GM19099 (cell line): ENCODE results near the gene NSUN2.

Source experiments
- POLR2A ChIP-seq: IDR thresholded peaks from 3 replicates; pipeline ENCODE4 v1.6.1; 2011; ENCODE audit warnings: low read depth; ENCODE audit not compliant: insufficient read length; ENCODE audit errors: extremely low read depth

The NSUN2 gene

DNA sequence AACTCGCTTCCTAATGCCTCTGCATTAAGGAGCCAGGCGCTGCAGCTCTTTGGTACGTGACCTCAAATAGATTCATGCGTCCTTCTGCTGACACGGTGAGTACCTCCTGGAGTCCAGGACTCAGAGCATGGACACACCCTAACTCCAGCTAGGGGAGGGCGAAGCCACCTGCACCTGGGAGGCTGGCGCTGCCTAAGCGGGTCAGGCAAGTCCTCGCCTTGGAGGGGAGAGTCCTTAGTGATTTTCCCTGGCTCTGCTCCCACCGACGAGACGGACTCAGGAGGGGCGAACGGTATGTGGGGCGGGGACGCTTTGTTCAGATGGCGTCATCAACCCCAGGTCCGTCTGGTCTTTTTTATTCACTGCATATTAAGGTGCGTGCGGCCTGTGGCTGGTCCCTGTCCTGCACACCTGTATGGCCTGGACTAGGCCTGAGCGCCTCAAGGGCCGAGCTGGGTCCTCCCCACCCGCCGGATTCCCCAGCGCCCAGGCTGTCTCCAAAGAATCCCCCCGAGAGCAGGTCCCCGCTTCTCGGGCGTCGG lies 50.3 kb downstream of the NSUN2 start:
- TF ChIP-seq POLR2A, result no peak

DNA sequence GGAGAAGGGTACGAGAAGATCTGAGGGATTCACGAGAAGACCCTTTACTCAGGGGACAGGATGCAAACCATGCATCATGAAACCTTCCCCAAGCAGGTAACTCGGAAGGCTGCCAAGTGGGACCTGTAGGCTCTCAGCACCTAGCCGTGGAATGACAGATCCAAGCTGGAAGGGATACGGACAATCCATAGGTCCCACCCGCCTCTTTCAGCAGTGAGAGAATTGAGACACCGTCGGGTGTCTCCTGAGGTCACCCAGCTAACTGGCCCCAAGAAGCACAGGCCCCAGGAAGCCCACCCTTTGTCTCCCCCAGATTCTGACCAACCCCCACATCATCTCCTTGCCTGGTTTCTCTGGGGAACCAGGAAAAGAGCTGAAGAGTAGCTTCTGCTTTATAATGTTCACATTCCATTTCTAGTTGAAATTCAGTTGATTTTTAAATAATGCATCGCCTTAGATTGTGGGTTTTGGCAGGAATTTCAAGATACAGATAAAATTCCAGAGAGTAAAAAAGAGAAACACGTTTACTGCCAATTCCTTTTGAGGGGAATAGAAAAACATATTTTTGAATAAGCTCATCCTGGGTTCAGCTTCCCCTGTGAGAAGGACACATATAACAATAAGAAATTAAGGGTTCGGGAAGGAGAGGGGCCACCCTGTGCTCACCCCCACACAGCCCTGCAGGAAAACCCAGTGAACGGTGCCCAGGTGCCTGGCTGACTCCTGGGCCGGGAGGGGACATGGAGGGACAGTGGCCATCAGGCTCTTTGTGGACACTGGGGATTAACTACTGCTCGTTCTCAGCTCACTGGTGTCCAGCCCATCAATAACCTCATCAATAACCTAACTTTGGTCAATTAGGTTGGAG lies 51.1 kb downstream of the NSUN2 start:
- no peak for TF ChIP-seq POLR2A

GRCh38 chr5:6581090-6581489 lies 51.8 kb downstream of the NSUN2 start:
- no peak for TF ChIP-seq POLR2A

DNA sequence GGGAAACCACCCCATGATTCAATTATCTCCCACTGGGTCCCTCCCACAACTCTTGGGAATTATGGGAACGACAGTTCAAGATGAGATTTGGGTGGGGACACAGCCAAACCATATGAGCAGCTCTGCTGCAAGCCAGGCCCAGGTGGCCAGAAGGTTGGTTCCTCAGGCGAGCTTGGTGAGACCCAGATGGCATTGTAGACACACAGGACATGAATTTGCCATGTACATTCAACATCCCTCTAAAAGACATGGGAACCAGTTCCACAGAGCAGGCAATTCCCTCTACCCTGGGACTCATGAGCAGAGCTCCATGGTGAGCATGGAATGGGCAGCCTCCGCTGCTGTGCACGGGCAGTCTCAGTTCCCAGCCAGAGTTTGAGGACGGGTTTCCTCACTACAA lies 53.3 kb downstream of the NSUN2 start:
- TF ChIP-seq POLR2A, result no peak

- no peak for TF ChIP-seq POLR2A
These were observed 54.0 kb downstream of the NSUN2 start for GRCh38 chr5:6578676-6579343.

GRCh38 chr5:6576861-6577501 lies 55.9 kb downstream of the NSUN2 start:
- TF ChIP-seq POLR2A, result no peak

DNA sequence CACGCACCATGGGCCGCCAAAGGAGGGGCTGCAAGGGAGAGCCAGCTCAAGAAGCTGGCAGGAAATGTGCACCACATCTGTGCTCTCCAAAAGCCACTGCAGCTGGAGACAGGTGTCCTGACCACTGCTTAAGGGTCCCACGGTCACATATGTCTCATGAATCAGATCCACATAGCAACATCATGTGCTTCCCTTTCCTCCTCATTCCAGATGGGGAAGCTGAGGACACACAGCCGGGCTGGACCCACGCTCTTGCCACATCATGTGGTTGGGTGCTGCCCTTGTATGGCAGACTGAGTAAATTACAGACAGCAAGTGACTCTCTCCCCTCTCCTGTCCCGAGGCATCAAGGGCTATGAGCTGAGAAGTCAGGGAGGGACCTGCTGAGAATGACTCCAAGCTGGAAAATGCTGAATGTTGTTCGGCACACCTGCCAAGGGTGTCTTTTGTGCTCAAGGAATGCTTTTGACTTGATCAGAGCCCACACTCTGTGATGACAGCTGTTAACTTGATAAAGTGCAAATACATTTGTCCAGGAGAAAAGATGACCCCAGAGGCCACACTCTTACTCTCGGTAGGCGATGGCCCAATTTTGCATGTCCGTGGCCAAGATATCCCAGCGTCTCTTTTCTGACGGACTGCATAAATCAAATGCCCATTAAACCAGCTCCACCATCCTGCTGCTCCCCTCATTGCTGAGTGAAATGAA lies 58.2 kb downstream of the NSUN2 start:
- TF ChIP-seq POLR2A, result no peak

DNA sequence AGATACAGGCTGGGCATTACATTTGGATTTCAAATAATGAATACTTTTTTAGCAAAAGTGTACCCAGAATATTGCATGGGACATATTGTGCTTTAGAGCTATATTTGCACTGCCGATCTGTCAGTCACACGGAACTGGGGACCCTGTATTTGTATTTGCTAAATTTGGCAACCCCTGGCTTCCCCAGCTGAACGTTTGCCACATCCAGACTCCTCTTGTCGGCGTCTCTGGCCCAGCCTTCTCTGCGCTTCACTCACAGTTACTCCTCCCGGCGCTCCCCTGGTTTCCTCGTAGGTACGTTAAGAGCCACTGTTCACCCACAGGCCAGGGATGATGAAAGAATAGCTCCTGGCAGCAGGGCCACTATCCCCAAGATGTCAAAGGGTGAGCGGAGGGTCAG lies 58.7 kb downstream of the NSUN2 start:
- TF ChIP-seq POLR2A, result no peak

GRCh38 chr5:6573651-6574101 lies 59.2 kb downstream of the NSUN2 start:
- TF ChIP-seq POLR2A, result no peak

- TF ChIP-seq POLR2A, result no peak
These were observed 59.9 kb downstream of the NSUN2 start for GRCh38 chr5:6572825-6573380.

DNA sequence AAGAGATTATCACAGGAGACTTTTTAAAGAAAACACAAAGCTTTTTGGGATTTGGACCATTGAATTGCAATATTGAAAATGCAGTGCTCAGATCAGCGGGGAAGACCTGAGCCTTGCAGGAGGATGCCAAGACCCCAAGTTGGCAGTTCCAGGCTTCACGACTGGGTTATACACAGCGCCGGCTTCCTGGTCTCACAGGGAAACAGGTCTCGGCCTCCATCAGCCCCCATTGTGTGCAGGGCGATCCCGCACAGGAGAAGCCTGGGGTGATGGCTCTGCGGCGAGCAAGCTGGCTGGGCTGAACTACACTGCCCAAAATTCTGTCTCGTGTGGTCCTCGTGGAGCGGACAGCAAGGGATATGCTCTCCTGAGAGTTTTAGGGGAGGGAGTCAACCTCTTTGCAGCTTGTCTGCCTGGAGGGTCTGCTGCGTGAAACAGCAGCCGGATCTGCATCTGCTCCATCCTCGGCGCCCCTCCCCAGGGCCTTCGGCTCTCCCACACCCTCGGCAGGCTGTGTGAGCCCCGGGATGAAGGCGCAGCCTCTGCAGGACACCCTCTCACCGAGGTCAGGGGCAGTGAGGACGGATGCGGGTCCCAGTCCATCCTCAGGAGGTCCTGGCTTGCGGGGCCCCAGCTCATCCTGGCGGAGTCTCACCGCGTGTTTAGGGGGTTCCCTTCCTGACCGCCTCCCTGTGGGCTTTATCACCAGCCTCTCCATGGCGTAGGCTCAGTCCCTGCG lies 60.6 kb downstream of the NSUN2 start:
- TF ChIP-seq POLR2A, result no peak

- TF ChIP-seq POLR2A, result no peak
These were observed 62.3 kb downstream of the NSUN2 start for GRCh38 chr5:6570530-6570929.

- TF ChIP-seq POLR2A, result no peak
These were observed 64.0 kb downstream of the NSUN2 start for GRCh38 chr5:6568889-6569288.

DNA sequence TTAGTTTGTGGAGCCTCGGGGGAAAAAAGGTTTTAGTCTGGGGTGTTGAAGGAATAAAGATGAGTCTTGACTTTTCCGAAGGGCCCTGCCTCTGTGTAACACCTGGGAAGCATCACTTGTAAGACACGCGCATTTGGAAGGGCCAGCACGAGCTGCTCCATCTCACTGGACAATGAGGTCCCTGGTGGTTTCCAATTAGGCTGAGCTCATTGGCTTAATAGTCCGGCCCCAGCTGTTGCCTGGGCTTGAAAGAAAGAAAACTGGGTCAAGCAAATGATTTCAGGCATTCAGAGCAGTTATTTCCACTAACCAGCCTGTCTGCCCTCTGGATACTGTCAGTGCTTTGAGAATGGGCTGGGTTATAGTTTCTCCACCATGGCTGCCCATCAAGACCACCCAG lies 64.5 kb downstream of the NSUN2 start:
- no peak for TF ChIP-seq POLR2A
